ENCODE measurements around the gene ADCY4. TPM values are rescaled to one million over a fixed set of nuclear protein-coding genes. Genes with fewer than 3 reads are reported as not detected.

Gene ADCY4
- total and polyA plus RNA-seq, 2 experiments from 2014 or later: 0.22 to 0.38 TPM

GRCh38 chr14:24370748-24371147 lies 35.9 kb upstream of the ADCY4 start:
- H4K20me1 ChIP-seq (ENCODE audit: insufficient read depth): no peaks in the 10 kb centered on the region
- H3K4me2 ChIP-seq (ENCODE audit: unreplicated experiment): peak overlapping the region; percentile 34
- peaks cover 21% of the 10 kb centered on the region; the same call in 1 of the 2 replicates for H3K36me3 ChIP-seq (ENCODE audit: low read depth)
- peak overlapping the region; percentile 30 for H3K9ac ChIP-seq
- 91 to 100% methylated on average over 1 of the region's 1 CpG for WGBS, 2 experiments (ENCODE audit: low coverage in 1 of 2, low lambda C conversion rate in 2 of 2, missing lambda C conversion rate in 2 of 2)
- H3K27me3 ChIP-seq (replicated peaks; ENCODE audit: insufficient read depth): no peaks in the 10 kb centered on the region
- no peak for TF ChIP-seq EZH2phosphoT487 (IDR thresholded peaks at IDR 0.05; ENCODE audit: insufficient read depth, low read depth)
- no peaks in the 10 kb centered on the region for H3K9me3 ChIP-seq (ENCODE audit: low read depth)
- H3K4me1 ChIP-seq (ENCODE audit: insufficient read depth): peaks cover 15% of the 10 kb centered on the region
- H2AFZ ChIP-seq: no peak overlapping the region
- H3K27ac ChIP-seq: 0 out of 2 replicates have a peak overlapping the region, but pooled peaks have one; percentile 12
- peak overlapping the region; percentile 14; the same call in 1 of the 2 replicates for H3K4me3 ChIP-seq
- in situ Hi-C loops (cut with MboI): no loop called here
- peak; percentile 34 for DNase-seq
- no peaks in the 10 kb centered on the region for H3K9me2 ChIP-seq (ENCODE audit: insufficient read depth)
- H3K79me2 ChIP-seq (ENCODE audit: insufficient read depth): peaks cover 33% of the 10 kb centered on the region
- H3F3A ChIP-seq (ENCODE audit: insufficient read depth): no peaks in the 10 kb centered on the region

DNA sequence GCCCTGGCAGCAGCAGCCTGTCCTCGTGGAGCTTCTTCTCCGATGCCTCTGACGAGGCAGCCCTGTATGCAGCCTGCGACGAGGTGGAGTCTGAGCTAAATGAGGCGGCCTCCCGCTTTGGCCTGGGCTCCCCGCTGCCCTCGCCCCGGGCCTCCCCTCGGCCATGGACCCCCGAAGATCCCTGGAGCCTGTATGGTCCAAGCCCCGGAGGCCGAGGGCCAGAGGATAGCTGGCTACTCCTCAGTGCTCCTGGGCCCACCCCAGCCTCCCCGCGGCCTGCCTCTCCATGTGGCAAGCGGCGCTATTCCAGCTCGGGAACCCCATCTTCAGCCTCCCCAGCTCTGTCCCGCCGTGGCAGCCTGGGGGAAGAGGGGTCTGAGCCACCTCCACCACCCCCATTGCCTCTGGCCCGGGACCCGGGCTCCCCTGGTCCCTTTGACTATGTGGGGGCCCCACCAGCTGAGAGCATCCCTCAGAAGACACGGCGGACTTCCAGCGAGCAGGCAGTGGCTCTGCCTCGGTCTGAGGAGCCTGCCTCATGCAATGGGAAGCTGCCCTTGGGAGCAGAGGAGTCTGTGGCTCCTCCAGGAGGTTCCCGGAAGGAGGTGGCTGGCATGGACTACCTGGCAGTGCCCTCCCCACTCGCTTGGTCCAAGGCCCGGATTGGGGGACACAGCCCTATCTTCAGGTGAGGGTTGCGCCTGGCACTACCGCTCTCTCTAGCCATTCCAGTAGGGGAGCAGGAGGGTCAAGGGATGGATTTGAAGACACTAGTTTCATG lies 35.2 kb upstream of the ADCY4 start:
- no peaks in the 10 kb centered on the region for H3K27me3 ChIP-seq (replicated peaks; ENCODE audit: insufficient read depth)
- TF ChIP-seq EZH2phosphoT487 (IDR thresholded peaks at IDR 0.05; ENCODE audit: insufficient read depth, low read depth): no peak
- no peak for TF ChIP-seq EZH2 (IDR thresholded peaks at IDR 0.05; ENCODE audit: insufficient read depth, poor library complexity, severe bottlenecking)
- no peak overlapping the region for H3K27ac ChIP-seq
- peak; percentile 27 for DNase-seq
- WGBS, 2 experiments (ENCODE audit: low coverage in 1 of 2, low lambda C conversion rate in 2 of 2, missing lambda C conversion rate in 2 of 2): 58 to 67% methylated on average over 23 to 32 of the region's 32 CpGs
- peak overlapping the region; percentile 30 for H3K9ac ChIP-seq
- peak overlapping the region; percentile 88 for H3K4me2 ChIP-seq (ENCODE audit: unreplicated experiment)
- no peaks in the 10 kb centered on the region for H3K9me3 ChIP-seq (ENCODE audit: low read depth)
- no peaks in the 10 kb centered on the region for H3K9me2 ChIP-seq (ENCODE audit: insufficient read depth)
- peaks cover 21% of the 10 kb centered on the region; the same call in 1 of the 2 replicates for H3K36me3 ChIP-seq (ENCODE audit: low read depth)
- H3K4me1 ChIP-seq (ENCODE audit: insufficient read depth): peaks cover 22% of the 10 kb centered on the region
- peaks cover 33% of the 10 kb centered on the region for H3K79me2 ChIP-seq (ENCODE audit: insufficient read depth)
- peaks cover 5% of the 10 kb centered on the region for H3F3A ChIP-seq (ENCODE audit: insufficient read depth)
- no peaks in the 10 kb centered on the region for H4K20me1 ChIP-seq (ENCODE audit: insufficient read depth)
- H2AFZ ChIP-seq: no peak overlapping the region
- peak overlapping the region; percentile 98 for H3K4me3 ChIP-seq
- in situ Hi-C loops (cut with MboI): no loop called here

DNA sequence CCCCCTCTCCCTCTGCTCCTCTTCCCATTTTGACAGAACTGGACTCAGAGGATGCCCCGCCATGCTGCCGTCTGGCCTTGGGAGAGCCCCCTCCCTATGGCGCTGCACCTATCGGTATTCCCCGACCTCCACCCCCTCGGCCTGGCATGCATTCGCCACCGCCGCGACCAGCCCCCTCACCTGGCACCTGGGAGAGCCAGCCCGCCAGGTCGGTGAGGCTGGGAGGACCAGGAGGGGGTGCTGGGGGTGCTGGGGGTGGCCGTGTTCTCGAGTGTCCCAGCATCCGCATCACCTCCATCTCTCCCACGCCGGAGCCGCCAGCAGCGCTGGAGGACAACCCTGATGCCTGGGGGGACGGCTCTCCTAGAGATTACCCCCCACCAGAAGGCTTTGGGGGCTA lies 34.6 kb upstream of the ADCY4 start:
- Histone ChIP-seq H3K9me2 (ENCODE audit: insufficient read depth) (no peaks in the 10 kb centered on the region), H3K9ac (peak overlapping the region; percentile 100), H3K36me3 (ENCODE audit: low read depth) (peaks cover 18% of the 10 kb centered on the region; the same call in 1 of the 2 replicates), H3K27me3 (replicated peaks; ENCODE audit: insufficient read depth) (no peaks in the 10 kb centered on the region), H3K4me1 (ENCODE audit: insufficient read depth) (peaks cover 26% of the 10 kb centered on the region), H4K20me1 (ENCODE audit: insufficient read depth) (no peaks in the 10 kb centered on the region), H3K9me3 (ENCODE audit: low read depth) (no peaks in the 10 kb centered on the region), H2AFZ (no peak overlapping the region), H3K4me2 (ENCODE audit: unreplicated experiment) (peak overlapping the region; percentile 88), H3K27ac (peak overlapping the region; percentile 99), H3K79me2 (ENCODE audit: insufficient read depth) (peaks cover 33% of the 10 kb centered on the region), H3K4me3 (peak overlapping the region; percentile 98), H3F3A (ENCODE audit: insufficient read depth) (peaks cover 9% of the 10 kb centered on the region)
- 46 to 52% methylated on average over 20 of the region's 20 CpGs for WGBS, 2 experiments (ENCODE audit: low coverage in 1 of 2, low lambda C conversion rate in 2 of 2, missing lambda C conversion rate in 2 of 2)
- no peak for DNase-seq
- in situ Hi-C loops (cut with MboI): no loop called here
- no peak for TF ChIP-seq EZH2 (IDR thresholded peaks at IDR 0.05; ENCODE audit: insufficient read depth, poor library complexity, severe bottlenecking)
- TF ChIP-seq EZH2phosphoT487 (IDR thresholded peaks at IDR 0.05; ENCODE audit: insufficient read depth, low read depth): no peak

DNA sequence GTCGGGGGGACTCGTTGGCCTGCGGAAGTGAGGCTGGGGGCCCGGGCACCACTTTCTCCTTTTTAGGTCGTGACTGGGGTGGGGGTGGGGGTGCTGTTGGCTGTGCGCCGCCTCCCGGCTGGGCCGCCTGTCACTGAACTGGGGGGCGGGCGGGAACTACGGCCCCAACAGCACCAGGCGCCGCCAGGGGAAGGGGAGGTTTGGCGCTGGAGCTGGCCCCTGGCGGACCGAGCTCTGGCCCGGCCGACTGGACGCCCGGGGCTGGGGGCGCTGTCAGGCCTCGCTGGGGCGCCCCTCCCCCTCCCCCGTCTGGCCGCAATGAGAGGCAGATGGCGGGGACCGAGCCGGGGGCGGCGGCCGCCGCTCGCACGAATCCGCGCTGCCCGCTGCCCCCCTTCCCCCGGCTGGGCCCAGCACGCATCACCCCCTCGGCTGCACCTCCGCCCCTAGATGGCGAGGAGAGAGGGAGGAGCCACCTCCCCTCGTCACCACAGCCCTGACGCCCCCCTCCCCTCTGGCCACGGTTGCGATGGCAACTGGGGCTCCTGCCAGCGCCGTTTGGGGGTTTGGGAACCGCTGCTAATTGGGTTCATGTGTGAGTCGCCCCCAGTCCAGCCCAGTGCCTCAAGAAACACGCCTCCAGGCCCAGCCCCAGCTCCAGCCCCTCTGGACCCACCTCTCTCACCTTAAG lies 33.8 kb upstream of the ADCY4 start:
- peak overlapping the region; percentile 100 for H3K9ac ChIP-seq
- H3K9me3 ChIP-seq (ENCODE audit: low read depth): no peaks in the 10 kb centered on the region
- DNase-seq: peak; percentile 90
- peaks cover 33% of the 10 kb centered on the region for H3K79me2 ChIP-seq (ENCODE audit: insufficient read depth)
- H3K27me3 ChIP-seq (replicated peaks; ENCODE audit: insufficient read depth): no peaks in the 10 kb centered on the region
- H2AFZ ChIP-seq: peak overlapping the region; percentile 69
- H3F3A ChIP-seq (ENCODE audit: insufficient read depth): peaks cover 9% of the 10 kb centered on the region
- in situ Hi-C loops (cut with MboI): no loop called here
- H3K27ac ChIP-seq: peak overlapping the region; percentile 99
- WGBS, 2 experiments (ENCODE audit: low coverage in 1 of 2, low lambda C conversion rate in 2 of 2, missing lambda C conversion rate in 2 of 2): 2 to 12% methylated on average over 5 to 18 of the region's 52 CpGs
- no peak for TF ChIP-seq EZH2phosphoT487 (IDR thresholded peaks at IDR 0.05; ENCODE audit: insufficient read depth, low read depth)
- no peak for TF ChIP-seq EZH2 (IDR thresholded peaks at IDR 0.05; ENCODE audit: insufficient read depth, poor library complexity, severe bottlenecking)
- H3K36me3 ChIP-seq (ENCODE audit: low read depth): peaks cover 14% of the 10 kb centered on the region; the same call in 1 of the 2 replicates
- H3K4me1 ChIP-seq (ENCODE audit: insufficient read depth): peaks cover 26% of the 10 kb centered on the region
- no peaks in the 10 kb centered on the region for H4K20me1 ChIP-seq (ENCODE audit: insufficient read depth)
- H3K4me2 ChIP-seq (ENCODE audit: unreplicated experiment): peak overlapping the region; percentile 88
- peak overlapping the region; percentile 98 for H3K4me3 ChIP-seq
- no peaks in the 10 kb centered on the region for H3K9me2 ChIP-seq (ENCODE audit: insufficient read depth)

Measured in GM23248 (cell line).